ENCODE measurements around the gene ACSM6. TPM values are rescaled to one million over a fixed set of nuclear protein-coding genes. Genes with fewer than 3 reads are reported as not detected.

ACSM6 gene
- total and polyA plus RNA-seq, 2 of the 8 experiments (the other 6 are each of a cell fraction or from before 2014, with no cell fraction given): 0.33 TPM; not detected in 1

GRCh38 chr10:95172851-95173250 lies 21.2 kb upstream of the ACSM6 start (continued):
- TF ChIP-seq TAF1 (IDR thresholded peaks at IDR 0.05; ENCODE audit: low read depth, low read length): no peak
- TF ChIP-seq PHF8 (conservative IDR thresholded peaks at IDR 0.05; ENCODE audit: low read depth, low read length): no peak

All from H1 (cell line).